ENCODE measurements around the gene GHITM.
"Not testable (repeated sequence)": the region's sequence is repeated elsewhere in the genome, so short reads cannot be mapped to it uniquely, and the experiment has no call there.

GHITM gene

GRCh38 chr10:84152769-84153168 is 13.5 kb downstream of the GHITM start:
- H3K4me3 ChIP-seq (ENCODE audit: low read depth, low read length) = no peak overlapping the region
- H3K27me3 ChIP-seq (ENCODE audit: control insufficient read depth, insufficient read depth, low read length) = no peaks in the 10 kb centered on the region
- H3K36me3 ChIP-seq (ENCODE audit: control insufficient read depth, insufficient read depth, low read length) = peaks cover 16% of the 10 kb centered on the region
- H3K9ac ChIP-seq (ENCODE audit: low read depth, low read length) = no peak overlapping the region
- peaks cover 2% of the 10 kb centered on the region for H3K4me1 ChIP-seq (ENCODE audit: control insufficient read depth, insufficient read depth, low read length)
- no peaks in the 10 kb centered on the region for H3K9me3 ChIP-seq (ENCODE audit: control insufficient read depth, insufficient read depth, low read length)

- peaks cover 5% of the 10 kb centered on the region for H3K36me3 ChIP-seq (ENCODE audit: control insufficient read depth, insufficient read depth, low read length)
- no peak overlapping the region for H3K4me3 ChIP-seq (ENCODE audit: low read depth, low read length)
- H3K27me3 ChIP-seq (ENCODE audit: control insufficient read depth, insufficient read depth, low read length) = no peaks in the 10 kb centered on the region
- no peak overlapping the region for H3K9ac ChIP-seq (ENCODE audit: low read depth, low read length)
- H3K4me1 ChIP-seq (ENCODE audit: control insufficient read depth, insufficient read depth, low read length) = peaks cover 11% of the 10 kb centered on the region
- no peaks in the 10 kb centered on the region for H3K9me3 ChIP-seq (ENCODE audit: control insufficient read depth, insufficient read depth, low read length)
Observed at GRCh38 chr10:84155521-84155920, 16.2 kb downstream of the GHITM start.

- Histone ChIP-seq H3K9ac (ENCODE audit: low read depth, low read length) (no peak overlapping the region), H3K4me3 (ENCODE audit: low read depth, low read length) (no peak overlapping the region), H3K9me3 (ENCODE audit: control insufficient read depth, insufficient read depth, low read length) (no peaks in the 10 kb centered on the region), H3K36me3 (ENCODE audit: control insufficient read depth, insufficient read depth, low read length) (peaks cover 2% of the 10 kb centered on the region), H3K4me1 (ENCODE audit: control insufficient read depth, insufficient read depth, low read length) (peaks cover 16% of the 10 kb centered on the region), H3K27me3 (ENCODE audit: control insufficient read depth, insufficient read depth, low read length) (no peaks in the 10 kb centered on the region)
Observed at GRCh38 chr10:84156009-84156408, 16.7 kb downstream of the GHITM start.

- Histone ChIP-seq H3K9ac (ENCODE audit: low read depth, low read length) (no peak overlapping the region), H3K27me3 (ENCODE audit: control insufficient read depth, insufficient read depth, low read length) (no peaks in the 10 kb centered on the region), H3K4me1 (ENCODE audit: control insufficient read depth, insufficient read depth, low read length) (peaks cover 20% of the 10 kb centered on the region), H3K9me3 (ENCODE audit: control insufficient read depth, insufficient read depth, low read length) (no peaks in the 10 kb centered on the region), H3K4me3 (ENCODE audit: low read depth, low read length) (no peak overlapping the region), H3K36me3 (ENCODE audit: control insufficient read depth, insufficient read depth, low read length) (no peaks in the 10 kb centered on the region)
Observed at GRCh38 chr10:84156768-84157167, 17.5 kb downstream of the GHITM start.

- H3K4me3 ChIP-seq (ENCODE audit: low read depth, low read length) = no peak overlapping the region
- H3K9me3 ChIP-seq (ENCODE audit: control insufficient read depth, insufficient read depth, low read length) = no peaks in the 10 kb centered on the region
- no peaks in the 10 kb centered on the region for H3K36me3 ChIP-seq (ENCODE audit: control insufficient read depth, insufficient read depth, low read length)
- peaks cover 22% of the 10 kb centered on the region for H3K4me1 ChIP-seq (ENCODE audit: control insufficient read depth, insufficient read depth, low read length)
- no peaks in the 10 kb centered on the region for H3K27me3 ChIP-seq (ENCODE audit: control insufficient read depth, insufficient read depth, low read length)
- no peak overlapping the region for H3K9ac ChIP-seq (ENCODE audit: low read depth, low read length)
Observed at GRCh38 chr10:84158061-84158460, 18.8 kb downstream of the GHITM start.

GRCh38 chr10:84158550-84158949 is 19.2 kb downstream of the GHITM start:
- Histone ChIP-seq H3K9ac (ENCODE audit: low read depth, low read length) (no peak overlapping the region), H3K4me3 (ENCODE audit: low read depth, low read length) (no peak overlapping the region), H3K36me3 (ENCODE audit: control insufficient read depth, insufficient read depth, low read length) (no peaks in the 10 kb centered on the region), H3K9me3 (ENCODE audit: control insufficient read depth, insufficient read depth, low read length) (no peaks in the 10 kb centered on the region), H3K27me3 (ENCODE audit: control insufficient read depth, insufficient read depth, low read length) (no peaks in the 10 kb centered on the region), H3K4me1 (ENCODE audit: control insufficient read depth, insufficient read depth, low read length) (peaks cover 27% of the 10 kb centered on the region)

GRCh38 chr10:84159076-84159685 is 19.9 kb downstream of the GHITM start:
- Histone ChIP-seq H3K9ac (ENCODE audit: low read depth, low read length) (no peak overlapping the region), H3K9me3 (ENCODE audit: control insufficient read depth, insufficient read depth, low read length) (no peaks in the 10 kb centered on the region), H3K36me3 (ENCODE audit: control insufficient read depth, insufficient read depth, low read length) (no peaks in the 10 kb centered on the region), H3K4me3 (ENCODE audit: low read depth, low read length) (no peak overlapping the region), H3K27me3 (ENCODE audit: control insufficient read depth, insufficient read depth, low read length) (no peaks in the 10 kb centered on the region), H3K4me1 (ENCODE audit: control insufficient read depth, insufficient read depth, low read length) (peaks cover 33% of the 10 kb centered on the region)

GRCh38 chr10:84160663-84161362 is 21.5 kb downstream of the GHITM start:
- H3K4me1 ChIP-seq (ENCODE audit: control insufficient read depth, insufficient read depth, low read length) = peaks cover 43% of the 10 kb centered on the region

GRCh38 chr10:84163996-84164395 is 24.7 kb downstream of the GHITM start:
- Histone ChIP-seq H3K36me3 (ENCODE audit: control insufficient read depth, insufficient read depth, low read length) (no peaks in the 10 kb centered on the region), H3K4me3 (ENCODE audit: low read depth, low read length) (no peak overlapping the region), H3K9me3 (ENCODE audit: control insufficient read depth, insufficient read depth, low read length) (no peaks in the 10 kb centered on the region), H3K9ac (ENCODE audit: low read depth, low read length) (no peak overlapping the region), H3K4me1 (ENCODE audit: control insufficient read depth, insufficient read depth, low read length) (peaks cover 42% of the 10 kb centered on the region), H3K27me3 (ENCODE audit: control insufficient read depth, insufficient read depth, low read length) (no peaks in the 10 kb centered on the region)

More at GRCh38 chr10:84160663-84161362, 21.5 kb downstream of the GHITM start:
- Histone ChIP-seq H3K36me3 (ENCODE audit: control insufficient read depth, insufficient read depth, low read length) (no peaks in the 10 kb centered on the region), H3K9ac (ENCODE audit: low read depth, low read length) (no peak overlapping the region), H3K4me3 (ENCODE audit: low read depth, low read length) (no peak overlapping the region), H3K9me3 (ENCODE audit: control insufficient read depth, insufficient read depth, low read length) (no peaks in the 10 kb centered on the region), H3K27me3 (ENCODE audit: control insufficient read depth, insufficient read depth, low read length) (no peaks in the 10 kb centered on the region)

GRCh38 chr10:84164442-84164841 is 25.1 kb downstream of the GHITM start:
- H3K9me3 ChIP-seq (ENCODE audit: control insufficient read depth, insufficient read depth, low read length) = no peaks in the 10 kb centered on the region
- H3K9ac ChIP-seq (ENCODE audit: low read depth, low read length) = no peak overlapping the region
- peaks cover 40% of the 10 kb centered on the region for H3K4me1 ChIP-seq (ENCODE audit: control insufficient read depth, insufficient read depth, low read length)
- H3K36me3 ChIP-seq (ENCODE audit: control insufficient read depth, insufficient read depth, low read length) = no peaks in the 10 kb centered on the region
- H3K27me3 ChIP-seq (ENCODE audit: control insufficient read depth, insufficient read depth, low read length) = no peaks in the 10 kb centered on the region
- H3K4me3 ChIP-seq (ENCODE audit: low read depth, low read length) = no peak overlapping the region

- Histone ChIP-seq H3K4me1 (ENCODE audit: control insufficient read depth, insufficient read depth, low read length) (peaks cover 23% of the 10 kb centered on the region), H3K9ac (ENCODE audit: low read depth, low read length) (no peak overlapping the region), H3K27me3 (ENCODE audit: control insufficient read depth, insufficient read depth, low read length) (no peaks in the 10 kb centered on the region), H3K4me3 (ENCODE audit: low read depth, low read length) (no peak overlapping the region), H3K36me3 (ENCODE audit: control insufficient read depth, insufficient read depth, low read length) (no peaks in the 10 kb centered on the region), H3K9me3 (ENCODE audit: control insufficient read depth, insufficient read depth, low read length) (no peaks in the 10 kb centered on the region)
Observed at GRCh38 chr10:84166620-84167288, 27.4 kb downstream of the GHITM start.

GRCh38 chr10:84167289-84167653 is 28.0 kb downstream of the GHITM start:
- H3K36me3 ChIP-seq (ENCODE audit: control insufficient read depth, insufficient read depth, low read length); H3K9me3 ChIP-seq (ENCODE audit: control insufficient read depth, insufficient read depth, low read length); H3K27me3 ChIP-seq (ENCODE audit: control insufficient read depth, insufficient read depth, low read length); H3K9ac ChIP-seq (ENCODE audit: low read depth, low read length); H3K4me3 ChIP-seq (ENCODE audit: low read depth, low read length): not testable (repeated sequence)
- peaks cover 23% of the 10 kb centered on the region for H3K4me1 ChIP-seq (ENCODE audit: control insufficient read depth, insufficient read depth, low read length)

All from iPS-15b (cell line).